ENCODE measurements around the gene MINDY1.

Gene MINDY1

GRCh38 chr1:151000408-151000807, 6.3 kb downstream of the MINDY1 start:
- H3K9me3 ChIP-seq (ENCODE audit: control insufficient read depth, insufficient read depth, low read length): no peaks in the 10 kb centered on the region
- no peaks in the 10 kb centered on the region for H3K79me2 ChIP-seq (ENCODE audit: control insufficient read depth, low read length)
- no peak overlapping the region for H3K4me2 ChIP-seq (ENCODE audit: low read length)
- no peaks in the 10 kb centered on the region for H3K9me2 ChIP-seq (replicated peaks; ENCODE audit: control insufficient read depth, low read length)
- no peaks in the 10 kb centered on the region for H3F3A ChIP-seq (ENCODE audit: control insufficient read depth, insufficient read depth)
- H4K20me1 ChIP-seq (ENCODE audit: control insufficient read depth, insufficient read depth, low read depth, low read length): no peaks in the 10 kb centered on the region
- peaks cover 23% of the 10 kb centered on the region for H3K4me1 ChIP-seq (ENCODE audit: control insufficient read depth, low read length)
- H3K27me3 ChIP-seq (ENCODE audit: control insufficient read depth, low read length): no peaks in the 10 kb centered on the region
- no peak for TF ChIP-seq CTCF (IDR thresholded peaks at IDR 0.05; ENCODE audit: low read depth, low read length, poor library complexity, severe bottlenecking)
- no peak for TF ChIP-seq EZH2phosphoT487 (IDR thresholded peaks at IDR 0.05; ENCODE audit: borderline replicate concordance, low read length)
- no peak overlapping the region for H3K27ac ChIP-seq (ENCODE audit: low read depth, low read length)
- no peaks in the 10 kb centered on the region for H3K36me3 ChIP-seq (ENCODE audit: control insufficient read depth, low read length)
- no peak overlapping the region for H3K4me3 ChIP-seq (ENCODE audit: low read length)

- no peaks in the 10 kb centered on the region for H3F3A ChIP-seq (ENCODE audit: control insufficient read depth, insufficient read depth)
- no peak overlapping the region for H3K4me2 ChIP-seq (ENCODE audit: low read length)
- H3K9me2 ChIP-seq (replicated peaks; ENCODE audit: control insufficient read depth, low read length): no peaks in the 10 kb centered on the region
- no peaks in the 10 kb centered on the region for H3K79me2 ChIP-seq (ENCODE audit: control insufficient read depth, low read length)
- no peaks in the 10 kb centered on the region for H3K9me3 ChIP-seq (ENCODE audit: control insufficient read depth, insufficient read depth, low read length)
- no peak overlapping the region for H3K27ac ChIP-seq (ENCODE audit: low read depth, low read length)
- no peaks in the 10 kb centered on the region for H3K36me3 ChIP-seq (ENCODE audit: control insufficient read depth, low read length)
- TF ChIP-seq EZH2phosphoT487 (IDR thresholded peaks at IDR 0.05; ENCODE audit: borderline replicate concordance, low read length) (no peak), CTCF (IDR thresholded peaks at IDR 0.05; ENCODE audit: low read depth, low read length, poor library complexity, severe bottlenecking) (no peak)
- H4K20me1 ChIP-seq (ENCODE audit: control insufficient read depth, insufficient read depth, low read depth, low read length): no peaks in the 10 kb centered on the region
- H3K4me1 ChIP-seq (ENCODE audit: control insufficient read depth, low read length): peaks cover 21% of the 10 kb centered on the region
- H3K27me3 ChIP-seq (ENCODE audit: control insufficient read depth, low read length): no peaks in the 10 kb centered on the region
- H3K4me3 ChIP-seq (ENCODE audit: low read length): no peak overlapping the region
Measured at GRCh38 chr1:150999926-151000325, 6.8 kb downstream of the MINDY1 start.

- Histone ChIP-seq H3K27me3 (ENCODE audit: control insufficient read depth, low read length) (no peaks in the 10 kb centered on the region), H3K4me3 (ENCODE audit: low read length) (no peak overlapping the region), H3K9me2 (replicated peaks; ENCODE audit: control insufficient read depth, low read length) (no peaks in the 10 kb centered on the region), H3K4me1 (ENCODE audit: control insufficient read depth, low read length) (peaks cover 15% of the 10 kb centered on the region), H3F3A (ENCODE audit: control insufficient read depth, insufficient read depth) (no peaks in the 10 kb centered on the region), H3K4me2 (ENCODE audit: low read length) (no peak overlapping the region), H3K36me3 (ENCODE audit: control insufficient read depth, low read length) (no peaks in the 10 kb centered on the region), H3K79me2 (ENCODE audit: control insufficient read depth, low read length) (no peaks in the 10 kb centered on the region), H4K20me1 (ENCODE audit: control insufficient read depth, insufficient read depth, low read depth, low read length) (no peaks in the 10 kb centered on the region), H3K9me3 (ENCODE audit: control insufficient read depth, insufficient read depth, low read length) (no peaks in the 10 kb centered on the region), H3K27ac (ENCODE audit: low read depth, low read length) (no peak overlapping the region)
- TF ChIP-seq CTCF (IDR thresholded peaks at IDR 0.05; ENCODE audit: low read depth, low read length, poor library complexity, severe bottlenecking) (no peak), EZH2phosphoT487 (IDR thresholded peaks at IDR 0.05; ENCODE audit: borderline replicate concordance, low read length) (no peak)
Measured at GRCh38 chr1:150999051-150999674, 7.5 kb downstream of the MINDY1 start.

Data from DOHH2 (cell line).